Measurements from ENCODE around the gene ATP5MC3.

DNA sequence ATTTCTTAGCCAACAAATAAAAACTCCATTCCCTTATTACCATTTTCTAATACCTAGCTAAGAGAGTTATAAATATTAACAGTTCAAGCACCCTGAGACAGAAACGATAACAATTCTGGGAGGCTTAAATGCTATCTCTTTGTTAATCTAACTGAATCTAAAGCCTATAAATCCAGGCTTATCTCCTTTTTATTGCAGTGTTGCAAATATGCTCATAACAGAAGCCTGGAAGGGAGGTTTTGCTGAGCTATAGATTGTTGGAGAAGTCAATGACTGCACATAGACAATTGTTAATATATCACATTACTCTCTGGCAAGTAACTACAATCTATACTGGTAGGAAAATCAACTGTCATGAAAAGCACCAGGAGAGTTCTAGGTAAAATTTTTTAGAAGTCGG is 43.7 kb downstream of the ATP5MC3 start:
- TF ChIP-seq, protein P1, sequence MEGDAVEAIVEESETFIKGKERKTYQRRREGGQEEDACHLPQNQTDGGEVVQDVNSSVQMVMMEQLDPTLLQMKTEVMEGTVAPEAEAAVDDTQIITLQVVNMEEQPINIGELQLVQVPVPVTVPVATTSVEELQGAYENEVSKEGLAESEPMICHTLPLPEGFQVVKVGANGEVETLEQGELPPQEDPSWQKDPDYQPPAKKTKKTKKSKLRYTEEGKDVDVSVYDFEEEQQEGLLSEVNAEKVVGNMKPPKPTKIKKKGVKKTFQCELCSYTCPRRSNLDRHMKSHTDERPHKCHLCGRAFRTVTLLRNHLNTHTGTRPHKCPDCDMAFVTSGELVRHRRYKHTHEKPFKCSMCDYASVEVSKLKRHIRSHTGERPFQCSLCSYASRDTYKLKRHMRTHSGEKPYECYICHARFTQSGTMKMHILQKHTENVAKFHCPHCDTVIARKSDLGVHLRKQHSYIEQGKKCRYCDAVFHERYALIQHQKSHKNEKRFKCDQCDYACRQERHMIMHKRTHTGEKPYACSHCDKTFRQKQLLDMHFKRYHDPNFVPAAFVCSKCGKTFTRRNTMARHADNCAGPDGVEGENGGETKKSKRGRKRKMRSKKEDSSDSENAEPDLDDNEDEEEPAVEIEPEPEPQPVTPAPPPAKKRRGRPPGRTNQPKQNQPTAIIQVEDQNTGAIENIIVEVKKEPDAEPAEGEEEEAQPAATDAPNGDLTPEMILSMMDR (IDR thresholded peaks at IDR 0.05; ENCODE audit: poor library complexity): no peak
- no peak for TF ChIP-seq EZH2 (IDR thresholded peaks at IDR 0.05; ENCODE audit: borderline replicate concordance)
- TF ChIP-seq EZH2phosphoT487 (IDR thresholded peaks at IDR 0.05; ENCODE audit: low read depth, severe bottlenecking, unreplicated experiment): no peak
